Kasumi-1 (cell line): ENCODE measurements around the gene FAM163B.
"Not testable (repeated sequence)": the region's sequence is repeated elsewhere in the genome, so short reads cannot be mapped to it uniquely, and the experiment has no call there.

Experiments used
- DNase-seq, 2 experiments: peaks; one replicate each; lab custom pipeline; 2025; lab: John Stamatoyannopoulos, UW

Gene FAM163B

GRCh38 chr9:133569121-133569785 is 39.9 kb downstream of the FAM163B start:
- DNase-seq, result no peak

- DNase-seq, result no peak
These were observed 41.0 kb downstream of the FAM163B start for GRCh38 chr9:133568186-133568585.

- no peak for DNase-seq
These were observed 42.4 kb downstream of the FAM163B start for GRCh38 chr9:133566817-133567216.

- DNase-seq, result no peak
These were observed 42.8 kb downstream of the FAM163B start for GRCh38 chr9:133566382-133566781.

GRCh38 chr9:133564451-133565116 is 44.6 kb downstream of the FAM163B start:
- no peak for DNase-seq

GRCh38 chr9:133563814-133564213 is 45.4 kb downstream of the FAM163B start:
- not testable (repeated sequence) for DNase-seq

GRCh38 chr9:133563291-133563796 is 45.8 kb downstream of the FAM163B start:
- no peak for DNase-seq

- no peak for DNase-seq
These were observed 46.4 kb downstream of the FAM163B start for GRCh38 chr9:133562611-133563290.

GRCh38 chr9:133561976-133562554 is 47.1 kb downstream of the FAM163B start:
- no peak for DNase-seq

GRCh38 chr9:133560944-133561343 is 48.2 kb downstream of the FAM163B start:
- DNase-seq, result no peak

- DNase-seq, result no peak
These were observed 48.9 kb downstream of the FAM163B start for GRCh38 chr9:133560311-133560710.

- DNase-seq, result peak; percentile 86 to 89
These were observed 50.7 kb downstream of the FAM163B start for GRCh38 chr9:133558191-133559126.

GRCh38 chr9:133557581-133557980 is 51.6 kb downstream of the FAM163B start:
- no peak for DNase-seq

- DNase-seq, result no peak
These were observed 52.8 kb downstream of the FAM163B start for GRCh38 chr9:133556354-133556753.

- DNase-seq, result no peak
These were observed 54.5 kb downstream of the FAM163B start for GRCh38 chr9:133554729-133555128.

GRCh38 chr9:133553973-133554713 is 55.0 kb downstream of the FAM163B start:
- no peak for DNase-seq

GRCh38 chr9:133553123-133553522 is 56.1 kb downstream of the FAM163B start:
- no peak for DNase-seq

GRCh38 chr9:133552236-133552635 is 57.0 kb downstream of the FAM163B start:
- DNase-seq, result no peak

- no peak for DNase-seq
These were observed 57.7 kb downstream of the FAM163B start for GRCh38 chr9:133551446-133551845.

- DNase-seq, result no peak
These were observed 62.1 kb downstream of the FAM163B start for GRCh38 chr9:133547116-133547515.

GRCh38 chr9:133546287-133546680 is 62.9 kb downstream of the FAM163B start:
- DNase-seq, result no peak
